Adipocyte (in vitro differentiated cells): ENCODE results near the gene OSGEP.

ENCODE experiments used
- DNase-seq: peaks from one replicate; pipeline ENCODE4 v3.0.0-alpha.2; 2015; ENCODE audit warnings: low read depth
- H3K27me3 ChIP-seq: replicated peaks from 2 replicates; pipeline ENCODE4 v1.7.0; 2013; ENCODE audit warnings: mild to moderate bottlenecking, low read length, moderate library complexity; ENCODE audit not compliant: control insufficient read depth, insufficient read depth
- H3K36me3 ChIP-seq: 2 replicates; pipeline ENCODE4 v1.7.0; 2013; ENCODE audit warnings: low read length, mild to moderate bottlenecking, moderate library complexity; ENCODE audit not compliant: control insufficient read depth, insufficient read depth, severe bottlenecking
- H3K4me1 ChIP-seq: 2 replicates; pipeline ENCODE4 v1.7.0; 2013; ENCODE audit warnings: mild to moderate bottlenecking, low read length, moderate library complexity; ENCODE audit not compliant: control insufficient read depth, insufficient read depth
- H3K4me3 ChIP-seq: 2 replicates; pipeline ENCODE4 v1.7.0; 2013; ENCODE audit warnings: mild to moderate bottlenecking, low read length, moderate library complexity
- H3K9ac ChIP-seq: 2 replicates; pipeline ENCODE4 v1.7.0; 2013; ENCODE audit warnings: mild to moderate bottlenecking, low read length, moderate library complexity
- H3K9me3 ChIP-seq: 2 replicates; pipeline ENCODE4 v1.7.0; 2013; ENCODE audit warnings: mild to moderate bottlenecking, low read length, moderate library complexity; ENCODE audit not compliant: control insufficient read depth

Gene OSGEP

GRCh38 chr14:20413744-20414082, 40.9 kb downstream of the OSGEP start:
- no peaks in the 10 kb centered on the region for H3K9me3 ChIP-seq
- H3K4me3 ChIP-seq: peak overlapping the region; percentile 91
- DNase-seq: peak; percentile 45
- H3K4me1 ChIP-seq: peaks cover 24% of the 10 kb centered on the region
- H3K27me3 ChIP-seq: no peaks in the 10 kb centered on the region
- H3K9ac ChIP-seq: peak overlapping the region; percentile 98
- no peaks in the 10 kb centered on the region for H3K36me3 ChIP-seq

GRCh38 chr14:20412876-20413743, 41.5 kb downstream of the OSGEP start, which contains the start of gene TEP1:
Gene TEP1, minus strand, starts transcription at chr14:20413501. Its CDS starts 5,062 bp downstream, at chr14:20408439.
- Histone ChIP-seq H3K36me3 (peaks cover 4% of the 10 kb centered on the region), H3K4me1 (peaks cover 20% of the 10 kb centered on the region)

DNA sequence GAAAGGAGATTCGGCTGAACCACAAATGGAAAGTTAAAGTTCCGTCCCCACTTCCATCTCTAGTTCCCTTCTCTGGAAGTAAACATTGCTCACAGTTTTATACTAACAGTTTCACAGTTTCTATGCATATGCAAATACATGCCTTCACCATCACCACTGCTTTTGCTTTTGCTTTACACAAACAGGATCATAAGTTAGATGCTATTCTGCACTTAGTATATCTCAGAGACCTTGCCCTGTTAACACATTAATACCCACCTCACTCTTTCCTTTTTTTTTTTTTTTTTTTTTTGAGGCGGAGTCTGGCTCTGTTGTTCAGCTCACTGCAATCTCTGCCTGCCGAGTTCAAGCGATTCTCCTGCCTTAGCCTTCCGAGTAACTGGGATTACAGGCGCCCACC, 42.2 kb downstream of the OSGEP start:
- Histone ChIP-seq H3K36me3 (peaks cover 11% of the 10 kb centered on the region), H3K9ac (peak overlapping the region; percentile 98), H3K4me3 (peak overlapping the region; percentile 91), H3K4me1 (peaks cover 20% of the 10 kb centered on the region), H3K27me3 (no peaks in the 10 kb centered on the region), H3K9me3 (no peaks in the 10 kb centered on the region)
- peak; percentile 50 for DNase-seq

More at GRCh38 chr14:20412876-20413743, 41.5 kb downstream of the OSGEP start, which contains the start of gene TEP1:
- Histone ChIP-seq H3K9ac (peak within 1 kb of the TSS; percentile 98), H3K27me3 (no peaks in the 10 kb centered on the region), H3K4me3 (peak within 1 kb of the TSS; percentile 91), H3K9me3 (no peaks in the 10 kb centered on the region)
- DNase-seq: peak; percentile 95

DNA sequence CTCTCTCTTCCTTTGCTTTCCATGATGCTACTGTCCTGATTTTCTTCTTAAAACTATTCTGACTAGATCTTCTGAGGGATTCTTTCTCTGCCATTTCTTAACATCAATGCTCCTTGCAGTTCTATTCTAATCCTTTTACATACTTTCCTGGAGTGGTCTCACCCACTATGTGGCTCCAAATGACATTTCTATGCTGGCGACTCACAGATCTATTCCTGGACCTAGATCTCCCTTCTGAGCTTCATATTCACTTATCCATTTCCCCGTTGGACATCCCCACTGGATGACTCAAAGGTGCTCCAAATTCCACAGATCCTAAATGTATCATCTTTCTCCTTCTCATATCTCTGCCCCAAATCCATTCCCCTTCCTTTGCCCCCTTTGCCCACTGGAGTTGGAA, 45.4 kb downstream of the OSGEP start:
- DNase-seq: peak; percentile 14
- Histone ChIP-seq H3K36me3 (peaks cover 39% of the 10 kb centered on the region), H3K4me3 (no peak overlapping the region), H3K9me3 (no peaks in the 10 kb centered on the region), H3K4me1 (peaks cover 18% of the 10 kb centered on the region), H3K9ac (no peak overlapping the region), H3K27me3 (no peaks in the 10 kb centered on the region)

DNA sequence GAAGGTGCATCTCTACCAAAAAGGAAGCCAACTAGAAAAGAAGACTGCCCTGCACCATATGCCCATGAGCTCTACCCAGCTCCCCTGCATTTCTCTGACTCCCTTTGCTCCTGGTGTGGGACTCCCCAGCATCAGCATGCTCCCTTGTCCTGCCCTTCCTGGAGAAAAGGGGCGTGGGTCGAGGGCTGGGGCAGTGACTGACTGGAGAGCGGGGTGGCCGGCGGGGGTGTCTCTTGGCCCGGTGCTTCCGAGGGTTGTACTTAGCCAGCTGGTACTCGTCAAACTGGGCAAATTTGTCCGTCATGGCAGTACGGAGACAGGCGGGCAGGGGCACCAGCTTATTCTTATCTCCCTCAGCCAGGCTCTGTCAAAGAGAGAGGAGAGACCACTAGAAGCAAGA, 51.1 kb downstream of the OSGEP start:
- no peak overlapping the region for H3K9ac ChIP-seq
- H3K27me3 ChIP-seq: no peaks in the 10 kb centered on the region
- DNase-seq: no peak
- H3K9me3 ChIP-seq: no peaks in the 10 kb centered on the region
- peaks cover 4% of the 10 kb centered on the region for H3K4me1 ChIP-seq
- H3K4me3 ChIP-seq: no peak overlapping the region
- peaks cover 90% of the 10 kb centered on the region for H3K36me3 ChIP-seq

- Histone ChIP-seq H3K4me1 (peaks cover 11% of the 10 kb centered on the region), H3K36me3 (peaks cover 83% of the 10 kb centered on the region), H3K4me3 (no peak overlapping the region), H3K9ac (no peak overlapping the region), H3K27me3 (no peaks in the 10 kb centered on the region), H3K9me3 (no peaks in the 10 kb centered on the region)
- DNase-seq: no peak
Observed at GRCh38 chr14:20400965-20401593, 53.5 kb downstream of the OSGEP start.

DNA sequence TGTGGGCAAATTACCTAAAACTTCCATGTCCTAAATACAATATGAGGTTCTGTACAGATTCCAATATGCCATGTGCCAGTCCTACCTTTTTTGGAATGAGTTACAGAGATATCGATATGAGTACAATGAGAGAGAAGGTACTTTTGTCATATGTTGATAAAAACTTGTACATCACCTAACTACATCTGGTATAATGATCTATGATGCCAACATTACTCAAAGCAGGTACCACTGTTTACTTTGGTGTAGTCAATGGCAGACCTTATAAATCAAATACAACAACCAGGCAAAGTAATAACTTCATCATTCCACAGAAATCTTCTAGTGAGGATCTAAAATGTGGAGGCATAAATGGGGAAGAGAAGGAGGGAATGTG, 54.0 kb downstream of the OSGEP start:
- Histone ChIP-seq H3K36me3 (peaks cover 87% of the 10 kb centered on the region), H3K9me3 (no peaks in the 10 kb centered on the region), H3K9ac (no peak overlapping the region), H3K4me3 (no peak overlapping the region), H3K4me1 (peaks cover 11% of the 10 kb centered on the region), H3K27me3 (no peaks in the 10 kb centered on the region)
- no peak for DNase-seq

- Histone ChIP-seq H3K9ac (no peak overlapping the region), H3K27me3 (no peaks in the 10 kb centered on the region), H3K4me1 (peaks cover 11% of the 10 kb centered on the region), H3K36me3 (peaks cover 86% of the 10 kb centered on the region), H3K4me3 (no peak overlapping the region), H3K9me3 (no peaks in the 10 kb centered on the region)
- DNase-seq: no peak
Observed at GRCh38 chr14:20397511-20397910, 57.1 kb downstream of the OSGEP start.
